Measurements from ENCODE around the gene TPD52L1. TPM values are rescaled to one million over a fixed set of nuclear protein-coding genes. Genes with fewer than 3 reads are reported as not detected.

TPD52L1 gene
- total RNA-seq, 2 donors from 2014 or later, result 24.9 to 39.1 TPM

- Histone ChIP-seq H3K27me3 (ENCODE audit: control insufficient read depth, insufficient read depth, low read length, poor library complexity, severe bottlenecking) (no peaks in the 10 kb centered on the region), H3K36me3 (ENCODE audit: control insufficient read depth, insufficient read depth, low read length) (no peaks in the 10 kb centered on the region), H3K9ac (ENCODE audit: extremely low read depth, low read length, poor library complexity, severe bottlenecking) (no peak overlapping the region), H3K27ac (ENCODE audit: low read depth, low read length) (no peak overlapping the region), H3K4me1 (ENCODE audit: control insufficient read depth, insufficient read depth, low read length) (no peaks in the 10 kb centered on the region), H3K4me3 (ENCODE audit: low read length) (no peak overlapping the region), H3K9me3 (ENCODE audit: control insufficient read depth, low read length) (no peaks in the 10 kb centered on the region)
- TF ChIP-seq, protein P1, sequence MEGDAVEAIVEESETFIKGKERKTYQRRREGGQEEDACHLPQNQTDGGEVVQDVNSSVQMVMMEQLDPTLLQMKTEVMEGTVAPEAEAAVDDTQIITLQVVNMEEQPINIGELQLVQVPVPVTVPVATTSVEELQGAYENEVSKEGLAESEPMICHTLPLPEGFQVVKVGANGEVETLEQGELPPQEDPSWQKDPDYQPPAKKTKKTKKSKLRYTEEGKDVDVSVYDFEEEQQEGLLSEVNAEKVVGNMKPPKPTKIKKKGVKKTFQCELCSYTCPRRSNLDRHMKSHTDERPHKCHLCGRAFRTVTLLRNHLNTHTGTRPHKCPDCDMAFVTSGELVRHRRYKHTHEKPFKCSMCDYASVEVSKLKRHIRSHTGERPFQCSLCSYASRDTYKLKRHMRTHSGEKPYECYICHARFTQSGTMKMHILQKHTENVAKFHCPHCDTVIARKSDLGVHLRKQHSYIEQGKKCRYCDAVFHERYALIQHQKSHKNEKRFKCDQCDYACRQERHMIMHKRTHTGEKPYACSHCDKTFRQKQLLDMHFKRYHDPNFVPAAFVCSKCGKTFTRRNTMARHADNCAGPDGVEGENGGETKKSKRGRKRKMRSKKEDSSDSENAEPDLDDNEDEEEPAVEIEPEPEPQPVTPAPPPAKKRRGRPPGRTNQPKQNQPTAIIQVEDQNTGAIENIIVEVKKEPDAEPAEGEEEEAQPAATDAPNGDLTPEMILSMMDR (conservative IDR thresholded peaks at IDR 0.05), result no peak
- Mint-ChIP-seq H3K4me3 (no peak overlapping the region), H3K4me1 (no peaks in the 10 kb centered on the region), H3K36me3 (ENCODE audit: low read depth) (no peaks in the 10 kb centered on the region), H3K27ac (no peak overlapping the region), H3K27me3 (ENCODE audit: insufficient read depth) (no peaks in the 10 kb centered on the region), H3K9me3 (no peaks in the 10 kb centered on the region)
- WGBS, 2 experiments (ENCODE audit: insufficient coverage in 1 of 2, insufficient read length in 1 of 2), result 67% methylated on average over 1 of the region's 1 CpG; no CpG with 5 or more reads in 1 of the 2 experiments
- no peak for DNase-seq
These were observed 11.7 kb downstream of the TPD52L1 start for GRCh38 chr6:125165256-125165655.

- H3K36me3 Mint-ChIP-seq (ENCODE audit: low read depth), result no peaks in the 10 kb centered on the region
- 89 to 91% methylated on average over 1 to 4 of the region's 4 CpGs for WGBS, 2 experiments (ENCODE audit: insufficient coverage in 1 of 2, insufficient read length in 1 of 2)
- no peak overlapping the region for H3K4me3 Mint-ChIP-seq
- no peaks in the 10 kb centered on the region for H3K36me3 ChIP-seq (ENCODE audit: control insufficient read depth, insufficient read depth, low read length)
- no peaks in the 10 kb centered on the region for H3K9me3 ChIP-seq (ENCODE audit: control insufficient read depth, low read length)
- H3K27ac Mint-ChIP-seq, result no peak overlapping the region
- DNase-seq, result no peak
- H3K9me3 Mint-ChIP-seq, result no peaks in the 10 kb centered on the region
- H3K27me3 Mint-ChIP-seq (ENCODE audit: insufficient read depth), result no peaks in the 10 kb centered on the region
- no peaks in the 10 kb centered on the region for H3K4me1 Mint-ChIP-seq
- no peaks in the 10 kb centered on the region for H3K27me3 ChIP-seq (ENCODE audit: control insufficient read depth, insufficient read depth, low read length, poor library complexity, severe bottlenecking)
- H3K9ac ChIP-seq (ENCODE audit: extremely low read depth, low read length, poor library complexity, severe bottlenecking), result no peak overlapping the region
- no peak overlapping the region for H3K27ac ChIP-seq (ENCODE audit: low read depth, low read length)
- H3K4me1 ChIP-seq (ENCODE audit: control insufficient read depth, insufficient read depth, low read length), result no peaks in the 10 kb centered on the region
- TF ChIP-seq, protein P1 (conservative IDR thresholded peaks at IDR 0.05), result no peak
- H3K4me3 ChIP-seq (ENCODE audit: low read length), result no peak overlapping the region
These were observed 12.2 kb downstream of the TPD52L1 start for GRCh38 chr6:125165776-125166175.

- Mint-ChIP-seq H3K27me3 (ENCODE audit: insufficient read depth) (no peaks in the 10 kb centered on the region), H3K4me3 (no peak overlapping the region), H3K36me3 (ENCODE audit: low read depth) (no peaks in the 10 kb centered on the region), H3K9me3 (no peaks in the 10 kb centered on the region), H3K27ac (no peak overlapping the region), H3K4me1 (no peaks in the 10 kb centered on the region)
- H3K4me3 ChIP-seq (ENCODE audit: low read length), result no peak overlapping the region
- H3K9ac ChIP-seq (ENCODE audit: extremely low read depth, low read length, poor library complexity, severe bottlenecking), result no peak overlapping the region
- no peaks in the 10 kb centered on the region for H3K27me3 ChIP-seq (ENCODE audit: control insufficient read depth, insufficient read depth, low read length, poor library complexity, severe bottlenecking)
- 93 to 100% methylated on average over 2 to 3 of the region's 3 CpGs for whole genome bisulfite sequencing, 2 experiments (ENCODE audit: insufficient coverage in 1 of 2, insufficient read length in 1 of 2)
- H3K4me1 ChIP-seq (ENCODE audit: control insufficient read depth, insufficient read depth, low read length), result no peaks in the 10 kb centered on the region
- TF ChIP-seq, protein P1 (conservative IDR thresholded peaks at IDR 0.05), result no peak
- no peaks in the 10 kb centered on the region for H3K9me3 ChIP-seq (ENCODE audit: control insufficient read depth, low read length)
- H3K27ac ChIP-seq (ENCODE audit: low read depth, low read length), result no peak overlapping the region
- no peaks in the 10 kb centered on the region for H3K36me3 ChIP-seq (ENCODE audit: control insufficient read depth, insufficient read depth, low read length)
- DNase-seq, result no peak
These were observed 13.1 kb downstream of the TPD52L1 start for GRCh38 chr6:125166711-125167110.
